KG1 (cell line): ENCODE measurements around the gene DAZAP2.
"Not testable (repeated sequence)": the region's sequence is repeated elsewhere in the genome, so short reads cannot be mapped to it uniquely, and the experiment has no call there.

Source experiments
- DNase-seq: peaks from one replicate; lab custom pipeline; 2025; lab: John Stamatoyannopoulos, UW

The DAZAP2 gene

GRCh38 chr12:51247523-51248206 is 9.0 kb downstream of the DAZAP2 start:
- no peak for DNase-seq

- no peak for DNase-seq
Observed at GRCh38 chr12:51253276-51253675, 14.7 kb downstream of the DAZAP2 start.

- no peak for DNase-seq
Observed at GRCh38 chr12:51254536-51254935, 15.9 kb downstream of the DAZAP2 start.

GRCh38 chr12:51259600-51259999 is 21.0 kb downstream of the DAZAP2 start:
- not testable (repeated sequence) for DNase-seq

GRCh38 chr12:51262758-51263177 is 24.1 kb downstream of the DAZAP2 start:
- DNase-seq = no peak

- DNase-seq = no peak
Observed at GRCh38 chr12:51263341-51263740, 24.7 kb downstream of the DAZAP2 start.

GRCh38 chr12:51264297-51264696 is 25.7 kb downstream of the DAZAP2 start:
- DNase-seq = no peak

- no peak for DNase-seq
Observed at GRCh38 chr12:51265024-51265423, 26.4 kb downstream of the DAZAP2 start.

- DNase-seq = no peak
Observed at GRCh38 chr12:51269174-51270066, 30.8 kb downstream of the DAZAP2 start.

- DNase-seq = no peak
Observed at GRCh38 chr12:51270067-51270950, 31.7 kb downstream of the DAZAP2 start, which contains the start of gene SMAGP. Gene SMAGP, minus strand, starts transcription at chr12:51270415. Its CDS starts 1,137 bp downstream, at chr12:51269278.

GRCh38 chr12:51270951-51271518 is 32.4 kb downstream of the DAZAP2 start:
- DNase-seq = no peak

GRCh38 chr12:51272810-51273209 is 34.2 kb downstream of the DAZAP2 start:
- DNase-seq = not testable (repeated sequence)

- no peak for DNase-seq
Observed at GRCh38 chr12:51275088-51275487, 36.5 kb downstream of the DAZAP2 start.

- no peak for DNase-seq
Observed at GRCh38 chr12:51281202-51281924, 42.7 kb downstream of the DAZAP2 start.

- DNase-seq = no peak
Observed at GRCh38 chr12:51285843-51286242, 47.2 kb downstream of the DAZAP2 start.

- DNase-seq = not testable (repeated sequence)
Observed at GRCh38 chr12:51291603-51292513, 53.2 kb downstream of the DAZAP2 start.
